Chondrocyte (in vitro differentiated cells): ENCODE results near the gene LRRC70. TPM values are rescaled to one million over a fixed set of nuclear protein-coding genes. Genes with fewer than 3 reads are reported as not detected.

ENCODE experiments used
- DNase-seq: peaks from one replicate; pipeline ENCODE4 v3.0.0; 2021; ENCODE audit warnings: mixed read lengths, low spot score
- H3K27ac Mint-ChIP-seq: one replicate; pipeline ENCODE4 v1.8.0; 2021; ENCODE audit warnings: mild to moderate bottlenecking, moderate library complexity, mixed read lengths; ENCODE audit not compliant: unreplicated experiment
- H3K27me3 Mint-ChIP-seq: 2 replicates; pipeline ENCODE4 v1.8.0; 2021; ENCODE audit warnings: low read depth, mixed read lengths
- H3K36me3 Mint-ChIP-seq: 2 replicates; pipeline ENCODE4 v1.8.0; 2021; ENCODE audit warnings: low read depth, mixed read lengths
- H3K4me1 Mint-ChIP-seq: 2 replicates; pipeline ENCODE4 v1.8.0; 2021; ENCODE audit warnings: low read depth, mild to moderate bottlenecking, mixed read lengths
- H3K4me3 Mint-ChIP-seq: one replicate; pipeline ENCODE4 v1.8.0; 2021; ENCODE audit warnings: mild to moderate bottlenecking, moderate library complexity, mixed read lengths; ENCODE audit not compliant: unreplicated experiment
- H3K9me3 Mint-ChIP-seq: 2 replicates; pipeline ENCODE4 v1.8.0; 2021; ENCODE audit warnings: low read depth, mixed read lengths
- CTCF ChIP-seq: fragments of 200-600 bp; sonication (generic); IDR thresholded peaks from 2 replicates; pipeline ENCODE4 v1.5.0; 2021; ENCODE audit warnings: antibody characterized with exemption, mild to moderate bottlenecking, moderate library complexity
- long read RNA-seq: library from polyadenylated mRNA; stranded (forward); transcript quantifications from one replicate; pipeline ENCODE4 v2.0.0, GENCODE V29; 2021
- total RNA-seq: library from RNA; stranded (reverse); gene quantifications from 3 replicates; pipeline ENCODE4 v1.2.1, GENCODE V29; 2021

Gene LRRC70
- 0.20 to 0.77 TPM (median 0.70 TPM) in 3 replicates for total RNA-seq
- long read RNA-seq, result 0 reads

- H3K4me1 Mint-ChIP-seq, result peaks cover 3% of the 10 kb centered on the region
- no peak for TF ChIP-seq CTCF
- H3K4me3 Mint-ChIP-seq, result peak within 1 kb of the TSS; percentile 54
- H3K27me3 Mint-ChIP-seq, result no peaks in the 10 kb centered on the region
- H3K36me3 Mint-ChIP-seq, result no peaks in the 10 kb centered on the region
- H3K9me3 Mint-ChIP-seq, result no peaks in the 10 kb centered on the region
- DNase-seq, result no peak
- H3K27ac Mint-ChIP-seq, result peak within 1 kb of the TSS; percentile 89
These were observed at the start of gene LRRC70 for GRCh38 chr5:62578540-62578939. LRRC70 (plus strand) TSS chr5:62578819; CDS start chr5:62579439, 620 bp downstream.

- Mint-ChIP-seq H3K9me3 (no peaks in the 10 kb centered on the region), H3K27me3 (no peaks in the 10 kb centered on the region), H3K36me3 (peaks cover 8% of the 10 kb centered on the region), H3K4me1 (no peaks in the 10 kb centered on the region), H3K27ac (no peak overlapping the region), H3K4me3 (no peak overlapping the region)
- DNase-seq, result no peak
- no peak for TF ChIP-seq CTCF
These were observed 45.0 kb upstream of the LRRC70 start for GRCh38 chr5:62533597-62533996.

GRCh38 chr5:62534461-62535236 lies 44.0 kb upstream of the LRRC70 start:
- Mint-ChIP-seq H3K27me3 (no peaks in the 10 kb centered on the region), H3K4me1 (no peaks in the 10 kb centered on the region), H3K9me3 (no peaks in the 10 kb centered on the region), H3K4me3 (no peak overlapping the region), H3K36me3 (peaks cover 8% of the 10 kb centered on the region), H3K27ac (no peak overlapping the region)
- no peak for TF ChIP-seq CTCF
- no peak for DNase-seq

GRCh38 chr5:62536232-62536631 lies 42.4 kb upstream of the LRRC70 start:
- DNase-seq, result no peak
- no peaks in the 10 kb centered on the region for H3K27me3 Mint-ChIP-seq
- H3K4me1 Mint-ChIP-seq, result no peaks in the 10 kb centered on the region
- no peak overlapping the region for H3K4me3 Mint-ChIP-seq
- peaks cover 6% of the 10 kb centered on the region for H3K36me3 Mint-ChIP-seq
- H3K9me3 Mint-ChIP-seq, result no peaks in the 10 kb centered on the region
- H3K27ac Mint-ChIP-seq, result no peak overlapping the region
- no peak for TF ChIP-seq CTCF

GRCh38 chr5:62536783-62537182 lies 41.8 kb upstream of the LRRC70 start:
- Mint-ChIP-seq H3K9me3 (no peaks in the 10 kb centered on the region), H3K4me3 (no peak overlapping the region), H3K27ac (no peak overlapping the region), H3K36me3 (peaks cover 4% of the 10 kb centered on the region), H3K27me3 (no peaks in the 10 kb centered on the region), H3K4me1 (no peaks in the 10 kb centered on the region)
- no peak for DNase-seq
- no peak for TF ChIP-seq CTCF
